H1 (cell line): ENCODE results near the gene LPO. TPM values are rescaled to one million over a fixed set of nuclear protein-coding genes. Genes with fewer than 3 reads are reported as not detected.

ENCODE experiments used
- CTCF ChIP-seq, 3 experiments: IDR thresholded peaks; 1 replicate in 2 of 3; 2 replicates in 1 of 3; pipeline versions ENCODE4 v1.5.1 to v1.6.1; 2011; ENCODE audit warnings: low read length in 3 of 3, mild to moderate bottlenecking in 3 of 3, inconsistent platforms in 2 of 3, low read depth in 1 of 3, moderate library complexity in 1 of 3; ENCODE audit not compliant: insufficient read depth in 1 of 3; ENCODE audit errors: control extremely low read depth in 1 of 3
- polyA plus RNA-seq, 7 experiments: library from polyadenylated mRNA; depleted of rRNA in 3 of 7; stranded (reverse) in 5 of 7; unstranded in 2 of 7; fragments of >200 nt in 5 of 7; fragments of 200-250 nt in 2 of 7; gene quantifications; 1 replicate in 5 of 7; 2 replicates in 1 of 7; 4 replicates in 1 of 7; pipeline versions ENCODE4 v1.2.1 to v1.2.3, GENCODE V29; 2011 to 2013; ENCODE audit warnings: missing spikeins in 2 of 7, mixed read lengths in 2 of 7
- total RNA-seq: library from RNA; stranded (reverse); fragmentation: NEBNext Ultra II Directional; extraction: Animal tissue kit (Norgen Biotek cat#: 25700); gene quantifications from 2 replicates; pipeline ENCODE4 v1.2.1, GENCODE V29; 2021

LPO gene
- total and polyA plus RNA-seq, 2 of the 8 experiments (the other 6 are each of a cell fraction or from before 2014, with no cell fraction given), result 0.38 to 0.52 TPM

- TF ChIP-seq CTCF (IDR thresholded peaks at IDR 0.05; ENCODE audit: control extremely low read depth in 1 of 3, insufficient read depth in 1 of 3, low read depth in 1 of 3, low read length in 3 of 3), result peak in 2 of 3 experiments; percentile 54 to 67; a peak in 3 of 4 replicates
- TF ChIP-seq, all 59 proteins: peak for 2
Observed at GRCh38 chr17:58277107-58277801, 38.9 kb downstream of the LPO start (continued).
